CD4-positive, alpha-beta T cell (primary cell): ENCODE data around the gene GIGYF1. TPM values are rescaled to one million over a fixed set of nuclear protein-coding genes. Genes with fewer than 3 reads are reported as not detected.

ENCODE experiments used
- ATAC-seq: fragments of 200-7000 bp; cut with Tn5 transposase; one replicate; pipeline ENCODE4 v1.10.0; 2022; ENCODE audit warnings: mild to moderate bottlenecking; ENCODE audit not compliant: poor library complexity
- CTCF ChIA-PET: fragments of 350-600 bp; sonication (Branson Sonifier 250); formaldehyde crosslinking; loops from one replicate; lab custom pipeline; 2021; ENCODE audit warnings: antibody characterized with exemption, inconsistent platforms; lab: Charles Lee
- POLR2A ChIA-PET: fragments of 350-600 bp; sonication (Branson Sonifier 250); formaldehyde crosslinking; loops from one replicate; lab custom pipeline; 2021; ENCODE audit warnings: antibody characterized with exemption, inconsistent platforms; lab: Charles Lee
- DNase-seq, 14 experiments: peaks; one replicate each; pipeline ENCODE4 v3.0.0-alpha.2; 2013 to 2020; ENCODE audit warnings: mixed read lengths in 2 of 14
- H3K27ac ChIP-seq, 2 donors: one replicate each; pipeline versions ENCODE4 v1.5.1 to v1.7.0; 2013; ENCODE audit warnings: low read length in 2 of 2, low read depth in 1 of 2, mild to moderate bottlenecking in 1 of 2
- H3K27me3 ChIP-seq, 2 experiments: 1 replicate in 1 of 2; 2 replicates in 1 of 2; pipeline versions ENCODE4 v1.6.1 to v1.7.0; 2013; ENCODE audit warnings: low read length in 2 of 2, control low read depth in 1 of 2, mild to moderate bottlenecking in 1 of 2, moderate library complexity in 1 of 2; ENCODE audit not compliant: insufficient read depth in 2 of 2, control insufficient read depth in 1 of 2
- H3K36me3 ChIP-seq: one replicate; pipeline ENCODE4 v1.6.1; 2013; ENCODE audit warnings: low read length, control low read depth; ENCODE audit not compliant: insufficient read depth
- H3K4me1 ChIP-seq: one replicate; pipeline ENCODE4 v1.6.1; 2013; ENCODE audit warnings: low read length, control low read depth; ENCODE audit not compliant: insufficient read depth
- H3K4me3 ChIP-seq: one replicate; pipeline ENCODE4 v1.5.1; 2013; ENCODE audit warnings: mild to moderate bottlenecking, low read length, moderate library complexity
- H3K9me3 ChIP-seq, 2 experiments: 1 replicate in 1 of 2; 2 replicates in 1 of 2; pipeline versions ENCODE4 v1.6.1 to v1.7.0; 2013; ENCODE audit warnings: low read length in 2 of 2, mild to moderate bottlenecking in 2 of 2, control low read depth in 1 of 2, moderate library complexity in 1 of 2; ENCODE audit not compliant: control insufficient read depth in 1 of 2, insufficient read depth in 1 of 2
- H3K27ac Mint-ChIP-seq: one replicate; pipeline ENCODE4 v1.8.0; 2020; ENCODE audit warnings: mixed read lengths
- H3K27me3 Mint-ChIP-seq: one replicate; pipeline ENCODE4 v1.8.0; 2021; ENCODE audit warnings: mixed read lengths
- H3K36me3 Mint-ChIP-seq: one replicate; pipeline ENCODE4 v1.8.0; 2021; ENCODE audit warnings: low read depth, mixed read lengths
- H3K4me1 Mint-ChIP-seq: one replicate; pipeline ENCODE4 v1.8.0; 2021; ENCODE audit warnings: low read depth, mixed read lengths
- H3K4me3 Mint-ChIP-seq: one replicate; pipeline ENCODE4 v1.8.0; 2020; ENCODE audit warnings: mild to moderate bottlenecking, mixed read lengths
- H3K9me3 Mint-ChIP-seq: one replicate; pipeline ENCODE4 v1.8.0; 2020; ENCODE audit warnings: mixed read lengths
- CTCF ChIP-seq: fragments of 200-600 bp; IDR thresholded peaks from one replicate; pipeline ENCODE4 v1.8.0; 2022; ENCODE audit warnings: antibody characterized with exemption, mild to moderate bottlenecking
- intact Hi-C, 2 experiments: fragments of 100-400 bp; cut with DNase I in 1 of 2; cut with micrococcal nuclease in 1 of 2; formaldehyde crosslinking; loops; one replicate each; pipeline versions ENCODE4 v1.15.1 to v1.9.0; 2023 to 2025; cut with DNase I, micrococcal nuclease
- total RNA-seq, 174 experiments: library from RNA in 2 of 174; stranded (reverse) in 2 of 174; gene quantifications; one replicate each; pipeline ENCODE4 v1.2.3 and lab custom pipeline; 2021 to 2026

Gene GIGYF1
- total RNA-seq, 2 experiments from 2014 or later, result 75.5 to 78.8 TPM

- no peaks in the 10 kb centered on the region for H3K9me3 ChIP-seq
- no peaks in the 10 kb centered on the region for H3K36me3 ChIP-seq
- Mint-ChIP-seq H3K4me1 (peaks cover 14% of the 10 kb centered on the region), H3K36me3 (peaks cover 9% of the 10 kb centered on the region), H3K27ac (no peak overlapping the region), H3K4me3 (peak overlapping the region; percentile 30), H3K9me3 (no peaks in the 10 kb centered on the region), H3K27me3 (no peaks in the 10 kb centered on the region)
- TF ChIP-seq CTCF, result no peak
- no peak overlapping the region for H3K27ac ChIP-seq
- intact Hi-C loops, result loop anchor here (5.0 to 10.0 kb wide), 4 partner anchors 129 to 454 kb away; partner anchors contain the start of gene TRIM56 (in 1 of the 2)
- no peak overlapping the region for H3K4me3 ChIP-seq
- ChIA-PET CTCF (no interaction called here), POLR2A (no interaction called here)
- ATAC-seq (no peak), DNase-seq (no peak)
- peaks cover 24% of the 10 kb centered on the region for H3K4me1 ChIP-seq
- no peaks in the 10 kb centered on the region for H3K27me3 ChIP-seq
Measured at GRCh38 chr7:100708395-100708794, 14.3 kb upstream of the GIGYF1 start.

GRCh38 chr7:100706672-100707311 is 12.7 kb upstream of the GIGYF1 start:
- DNase-seq, result peak in 1 of 14 experiments; percentile 40
- TF ChIP-seq CTCF, result no peak
- Histone ChIP-seq H3K4me1 (peaks cover 24% of the 10 kb centered on the region), H3K4me3 (peak overlapping the region; percentile 100), H3K27ac (peak overlapping the region in 1 of 2 donors; percentile 2), H3K9me3 (no peaks in the 10 kb centered on the region), H3K27me3 (no peaks in the 10 kb centered on the region), H3K36me3 (no peaks in the 10 kb centered on the region)
- CTCF ChIA-PET, result interaction anchor here (2.3 to 3.5 kb wide), 2 partner anchors 13 to 145 kb away, joined by 25 to 59 read pairs; partner anchors contain the start of genes GIGYF1 and SLC12A9
- ATAC-seq, result no peak
- H3K4me1 Mint-ChIP-seq, result peaks cover 14% of the 10 kb centered on the region
- no peaks in the 10 kb centered on the region for H3K27me3 Mint-ChIP-seq
- POLR2A ChIA-PET, result interaction anchor here (1.0 to 2.6 kb wide), 6 partner anchors 19 to 378 kb away, joined by 3 to 32 read pairs (median 18); partner anchors contain the start of genes FBXO24, LRCH4, MOSPD3 and SRRT
- H3K4me3 Mint-ChIP-seq, result peak overlapping the region; percentile 98
- H3K36me3 Mint-ChIP-seq, result peaks cover 9% of the 10 kb centered on the region
- intact Hi-C loops, result loop anchor here (5.0 to 10.0 kb wide), 4 partner anchors 131 to 456 kb away; partner anchors contain the start of gene TRIM56 (in 1 of the 2)
- H3K9me3 Mint-ChIP-seq, result no peaks in the 10 kb centered on the region
- peak overlapping the region; percentile 85 for H3K27ac Mint-ChIP-seq

- ATAC-seq (peak; percentile 93), DNase-seq (peak; percentile 95 to 99 (median 98))
- H3K27ac ChIP-seq, result peak within 1 kb of the TSS; percentile 82 to 93
- Mint-ChIP-seq H3K27ac (peak within 1 kb of the TSS; percentile 85), H3K4me3 (peak within 1 kb of the TSS; percentile 98), H3K4me1 (peaks cover 14% of the 10 kb centered on the region), H3K36me3 (peaks cover 9% of the 10 kb centered on the region), H3K9me3 (no peaks in the 10 kb centered on the region), H3K27me3 (no peaks in the 10 kb centered on the region)
- intact Hi-C loops, result loop anchor here (1.0 to 10.0 kb wide), 7 partner anchors 19 to 456 kb away; partner anchors contain the start of genes SLC12A9 (in 2 of the 2) and TRIM56 (in 1 of the 2)
- H3K4me3 ChIP-seq, result peak within 1 kb of the TSS; percentile 100
- no peaks in the 10 kb centered on the region for H3K27me3 ChIP-seq
- peaks cover 24% of the 10 kb centered on the region for H3K4me1 ChIP-seq
- no peaks in the 10 kb centered on the region for H3K9me3 ChIP-seq
- TF ChIP-seq CTCF, result no peak
- no peaks in the 10 kb centered on the region for H3K36me3 ChIP-seq
- CTCF ChIA-PET, result interaction anchor here (0.6 to 3.5 kb wide), 33 partner anchors 12 to 537 kb away, joined by 3 to 59 read pairs (median 4); partner anchors contain the start of genes EPO, FBXO24, GIGYF1 and LRCH4
- POLR2A ChIA-PET, result interaction anchor here (0.7 to 2.6 kb wide), 33 partner anchors 11 to 606 kb away, joined by 3 to 36 read pairs (median 5); partner anchors contain the start of genes AGFG2, FBXO24, GIGYF1 and GNB2
Measured at GRCh38 chr7:100705753-100706671, 12.0 kb upstream of the GIGYF1 start, which contains the start of gene POP7. POP7 (plus strand) TSS chr7:100706121; CDS start chr7:100706831, 710 bp downstream.
